A673 (cell line): ENCODE results near the gene HOXD3. TPM values are rescaled to one million over a fixed set of nuclear protein-coding genes. Genes with fewer than 3 reads are reported as not detected.

Experiments used
- BruUV-seq: library from RNA; stranded (reverse); fragments of 400-500 nt; replicated peaks from 2 replicates; lab custom pipeline; 2021; lab: Mats Ljungman, UMichigan
- CTCF ChIA-PET: fragments of 300-600 bp; sonication (Branson Sonifier 250); formaldehyde crosslinking; loops from one replicate; lab custom pipeline; 2022; ENCODE audit warnings: antibody characterized with exemption; lab: Charles Lee
- POLR2A ChIA-PET: fragments of 300-600 bp; sonication (Branson Sonifier 250); formaldehyde crosslinking; loops from one replicate; lab custom pipeline; 2022; ENCODE audit warnings: antibody characterized with exemption; ENCODE audit not compliant: low non-redundant PET; lab: Charles Lee
- DNase-seq: peaks from one replicate; pipeline ENCODE4 v3.0.0-alpha.2; 2015; ENCODE audit warnings: low spot score
- H3K27ac ChIP-seq: fragments of 200-600 bp; sonication (generic); 2 replicates; pipeline ENCODE4 v1.5.1; 2016; ENCODE audit warnings: mixed run types, low read depth, mild to moderate bottlenecking, mixed read lengths, antibody characterized with exemption, low read length; ENCODE audit not compliant: poor library complexity, severe bottlenecking
- H3K27me3 ChIP-seq: fragments of 200-600 bp; sonication (generic); replicated peaks from 2 replicates; pipeline ENCODE4 v1.6.1; 2017; ENCODE audit warnings: mixed run types, low read depth, mild to moderate bottlenecking, mixed read lengths, antibody characterized with exemption, low read length; ENCODE audit not compliant: insufficient read depth, poor library complexity
- H3K36me3 ChIP-seq: fragments of 200-600 bp; sonication (generic); 2 replicates; pipeline ENCODE4 v1.6.1; 2016; ENCODE audit warnings: mixed run types, mild to moderate bottlenecking, mixed read lengths, antibody characterized with exemption, low read length; ENCODE audit not compliant: insufficient read depth, poor library complexity, severe bottlenecking
- H3K4me1 ChIP-seq: fragments of 200-600 bp; sonication (generic); 2 replicates; pipeline ENCODE4 v1.6.1; 2017; ENCODE audit warnings: mixed run types, mild to moderate bottlenecking, mixed read lengths, antibody characterized with exemption, low read length; ENCODE audit not compliant: insufficient read depth, poor library complexity, severe bottlenecking
- H3K4me3 ChIP-seq: fragments of 200-600 bp; sonication (generic); 2 replicates; pipeline ENCODE4 v1.5.1; 2016; ENCODE audit warnings: low read depth, mixed run types, mild to moderate bottlenecking, mixed read lengths, low read length; ENCODE audit not compliant: poor library complexity, severe bottlenecking
- H3K9me3 ChIP-seq: fragments of 200-600 bp; sonication (generic); 2 replicates; pipeline ENCODE4 v1.6.1; 2016; ENCODE audit warnings: mixed run types, low read depth, mild to moderate bottlenecking, mixed read lengths, antibody characterized with exemption, low read length; ENCODE audit not compliant: poor library complexity, severe bottlenecking
- EZH2 ChIP-seq: fragments of 200-600 bp; sonication (generic); IDR thresholded peaks from 2 replicates; pipeline ENCODE4 v1.6.1; 2017; ENCODE audit warnings: borderline replicate concordance, low read depth, mild to moderate bottlenecking, mixed read lengths, antibody characterized with exemption, low read length; ENCODE audit not compliant: poor library complexity, severe bottlenecking
- intact Hi-C: fragments of 100-400 bp; cut with micrococcal nuclease; formaldehyde crosslinking; loops from one replicate; pipeline ENCODE4 v1.10.0; 2022; ENCODE audit not compliant: unreplicated experiment
- total RNA-seq: library from RNA; stranded (reverse); gene quantifications from 2 replicates; pipeline ENCODE4 v1.2.3, GENCODE V29; 2021
- TF ChIP-seq, protein P1 (sequence below): fragments of 300-800, 200-600 bp; sonication (generic); conservative IDR thresholded peaks from 2 replicates; pipeline ENCODE4 v1.5.1; 2017; ENCODE audit warnings: low read depth, mild to moderate bottlenecking, antibody characterized with exemption, low read length, moderate library complexity, mixed read lengths

The HOXD3 gene
- total RNA-seq, 1 experiment from 2014 or later = 41.3 TPM

DNA sequence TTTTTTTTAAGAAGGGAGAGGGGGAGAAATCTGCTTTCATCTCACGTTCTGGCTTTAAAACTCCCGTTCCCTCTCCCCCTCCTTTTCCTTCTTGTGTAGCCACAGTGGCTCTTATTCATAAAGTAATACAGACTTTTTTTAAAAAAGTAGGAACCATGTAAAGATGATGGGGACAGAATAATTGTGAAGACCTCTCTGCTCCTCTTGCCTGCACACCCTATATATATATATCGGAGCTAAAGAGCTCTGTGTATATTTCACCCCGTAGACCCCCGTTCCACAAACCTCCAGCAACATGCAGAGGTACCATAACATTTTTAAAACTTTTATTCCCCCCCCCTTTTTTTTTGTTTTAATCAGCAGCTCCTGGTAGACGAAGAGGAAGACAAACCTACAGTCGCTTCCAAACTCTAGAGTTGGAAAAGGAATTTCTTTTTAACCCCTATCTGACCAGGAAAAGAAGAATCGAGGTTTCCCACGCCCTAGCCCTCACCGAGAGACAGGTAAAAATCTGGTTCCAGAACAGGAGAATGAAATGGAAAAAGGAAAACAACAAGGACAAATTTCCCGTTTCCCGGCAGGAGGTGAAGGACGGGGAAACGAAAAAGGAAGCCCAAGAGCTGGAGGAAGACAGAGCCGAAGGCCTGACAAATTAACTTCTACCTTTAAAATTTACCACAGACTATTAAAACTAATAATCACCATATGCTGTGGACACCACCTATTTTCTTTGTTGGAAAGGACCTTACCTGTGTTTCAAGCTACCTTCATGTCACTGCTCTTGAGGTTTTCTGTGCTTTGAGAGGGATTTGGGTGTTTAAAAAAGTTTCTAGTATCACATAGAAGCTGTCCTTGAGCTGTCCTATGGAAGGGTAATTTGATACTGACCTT is 25.9 kb upstream of the HOXD3 start:
- Histone ChIP-seq H3K9me3 (no peaks in the 10 kb centered on the region), H3K36me3 (peaks cover 4% of the 10 kb centered on the region), H3K4me1 (peaks cover 52% of the 10 kb centered on the region), H3K27ac (peak overlapping the region; percentile 98), H3K4me3 (peak overlapping the region; percentile 62), H3K27me3 (no peaks in the 10 kb centered on the region)
- no peak for TF ChIP-seq EZH2
- TF ChIP-seq, protein P1, sequence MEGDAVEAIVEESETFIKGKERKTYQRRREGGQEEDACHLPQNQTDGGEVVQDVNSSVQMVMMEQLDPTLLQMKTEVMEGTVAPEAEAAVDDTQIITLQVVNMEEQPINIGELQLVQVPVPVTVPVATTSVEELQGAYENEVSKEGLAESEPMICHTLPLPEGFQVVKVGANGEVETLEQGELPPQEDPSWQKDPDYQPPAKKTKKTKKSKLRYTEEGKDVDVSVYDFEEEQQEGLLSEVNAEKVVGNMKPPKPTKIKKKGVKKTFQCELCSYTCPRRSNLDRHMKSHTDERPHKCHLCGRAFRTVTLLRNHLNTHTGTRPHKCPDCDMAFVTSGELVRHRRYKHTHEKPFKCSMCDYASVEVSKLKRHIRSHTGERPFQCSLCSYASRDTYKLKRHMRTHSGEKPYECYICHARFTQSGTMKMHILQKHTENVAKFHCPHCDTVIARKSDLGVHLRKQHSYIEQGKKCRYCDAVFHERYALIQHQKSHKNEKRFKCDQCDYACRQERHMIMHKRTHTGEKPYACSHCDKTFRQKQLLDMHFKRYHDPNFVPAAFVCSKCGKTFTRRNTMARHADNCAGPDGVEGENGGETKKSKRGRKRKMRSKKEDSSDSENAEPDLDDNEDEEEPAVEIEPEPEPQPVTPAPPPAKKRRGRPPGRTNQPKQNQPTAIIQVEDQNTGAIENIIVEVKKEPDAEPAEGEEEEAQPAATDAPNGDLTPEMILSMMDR = no peak
- peak; percentile 22 for DNase-seq
- ChIA-PET CTCF (interaction anchor here (0.6 to 1.7 kb wide), 4 partner anchors 423 to 558 kb away, joined by 3 to 10 read pairs (median 4); no protein-coding TSS in a partner anchor), POLR2A (interaction anchor here (0.6 to 0.7 kb wide), 6 partner anchors 8 to 1132 kb away, joined by 3 to 9 read pairs (median 4); no protein-coding TSS in a partner anchor)
- BruUV-seq = TSS peak; percentile 84
- intact Hi-C loops = loop anchor here (2.0 kb wide), 1 partner anchor 1016 kb away; no protein-coding TSS in a partner anchor

- intact Hi-C loops = loop anchor here (2.0 kb wide), 1 partner anchor 1015 kb away; no protein-coding TSS in a partner anchor
- no peak for DNase-seq
- Histone ChIP-seq H3K4me3 (peak overlapping the region; percentile 62), H3K27me3 (no peaks in the 10 kb centered on the region), H3K27ac (peak overlapping the region; percentile 98), H3K36me3 (peaks cover 4% of the 10 kb centered on the region), H3K9me3 (no peaks in the 10 kb centered on the region), H3K4me1 (peaks cover 46% of the 10 kb centered on the region)
- no peak for TF ChIP-seq EZH2
- TF ChIP-seq, protein P1 = no peak
- ChIA-PET POLR2A (interaction anchor here (0.7 kb wide), 1 partner anchor 8 kb away, joined by 8 read pairs; no protein-coding TSS in a partner anchor), CTCF (interaction anchor here (1.1 to 1.5 kb wide), 2 partner anchors 323 to 423 kb away, joined by 3 to 5 read pairs; no protein-coding TSS in a partner anchor)
- no TSS peak for BruUV-seq
Observed at GRCh38 chr2:176131848-176132158, 25.3 kb upstream of the HOXD3 start.

DNA sequence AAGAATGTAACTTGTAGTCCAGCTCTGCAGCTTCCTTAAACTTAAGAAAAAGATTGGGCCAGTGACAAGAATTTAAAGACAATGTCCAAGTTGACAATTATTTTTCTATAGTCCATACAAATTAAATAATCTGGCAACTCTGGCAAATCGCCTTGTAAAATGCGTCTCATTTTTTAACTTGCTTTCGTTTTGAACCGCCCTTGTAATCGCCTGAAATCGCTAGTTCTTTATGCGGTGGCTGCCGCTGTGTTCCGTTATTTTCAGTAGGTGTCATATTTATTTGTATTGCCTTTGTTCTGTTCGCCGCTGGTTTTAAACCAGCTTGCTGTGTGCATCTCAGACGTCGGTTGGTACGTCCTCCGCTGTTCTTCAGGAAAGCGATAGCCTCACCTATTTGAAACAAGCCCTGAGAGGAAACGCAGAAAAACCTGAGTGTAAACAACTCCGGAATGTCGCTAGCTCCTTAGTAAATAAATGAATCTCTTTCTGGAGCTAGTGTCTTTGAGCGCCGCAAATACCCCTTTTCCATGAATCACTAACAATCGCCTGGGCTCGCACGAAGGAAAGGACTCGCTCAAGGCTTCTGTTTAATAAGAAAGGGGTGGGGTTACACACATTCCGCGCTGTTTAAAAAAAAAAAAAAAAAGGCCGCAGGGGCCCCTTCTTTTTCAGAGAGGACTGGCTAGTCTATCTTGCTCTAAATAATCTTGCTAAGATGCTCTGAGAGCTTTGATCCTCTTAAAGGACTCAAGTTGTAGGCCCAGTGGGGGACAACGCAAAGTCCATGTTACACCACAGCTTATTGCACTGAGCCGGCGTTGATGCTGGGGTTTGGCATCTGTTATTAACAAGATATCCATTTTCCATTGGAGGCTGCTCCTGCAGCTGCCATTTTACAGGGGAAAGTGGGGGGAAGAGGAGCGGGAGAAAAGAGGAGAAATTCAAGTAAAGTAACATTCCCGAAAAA is 24.6 kb upstream of the HOXD3 start:
- Histone ChIP-seq H3K9me3 (no peaks in the 10 kb centered on the region), H3K27me3 (no peaks in the 10 kb centered on the region), H3K27ac (peak overlapping the region; percentile 98), H3K4me1 (peaks cover 40% of the 10 kb centered on the region), H3K36me3 (peaks cover 4% of the 10 kb centered on the region), H3K4me3 (peak overlapping the region; percentile 62)
- peak; percentile 83 for DNase-seq
- intact Hi-C loops = no loop called here
- no peak for TF ChIP-seq EZH2
- TF ChIP-seq, protein P1 = no peak
- TSS peak; percentile 31 for BruUV-seq
- POLR2A ChIA-PET = interaction anchor here (0.7 kb wide), 2 partner anchors 8 to 520 kb away, joined by 7 to 8 read pairs; no protein-coding TSS in a partner anchor
- CTCF ChIA-PET = interaction anchor here (0.7 to 1.5 kb wide), 3 partner anchors 8 to 422 kb away, joined by 3 to 5 read pairs (median 4); no protein-coding TSS in a partner anchor
